Measurements from ENCODE around the gene AURKA. TPM values are rescaled to one million over a fixed set of nuclear protein-coding genes. Genes with fewer than 3 reads are reported as not detected.
"Not testable (repeated sequence)": the region's sequence is repeated elsewhere in the genome, so short reads cannot be mapped to it uniquely, and the experiment has no call there.

The AURKA gene
- total RNA-seq, 1 donor: 4.7 TPM

DNA sequence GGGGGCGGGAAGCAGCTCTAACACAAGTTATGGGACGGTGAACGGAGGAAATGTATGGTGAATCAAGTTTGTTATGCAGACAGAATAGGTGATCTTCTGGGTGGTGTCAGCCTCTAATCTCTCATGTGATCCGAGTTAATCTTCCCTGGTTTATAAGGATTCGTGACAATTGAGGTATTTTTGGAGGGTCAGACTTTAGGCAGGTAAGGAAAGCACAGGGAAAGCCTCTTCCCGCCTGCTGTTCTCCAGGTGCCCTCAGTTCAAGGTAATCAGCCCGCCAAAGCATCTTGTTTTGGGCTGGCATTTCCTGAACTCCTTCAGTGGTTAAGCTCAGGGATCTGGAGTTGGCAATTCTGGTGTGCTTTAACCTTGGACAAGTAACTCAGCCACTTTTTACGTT is 1.6 kb upstream of the AURKA start:
- Histone ChIP-seq H3K36me3 (ENCODE audit: insufficient read depth, low read length) (peaks cover 47% of the 10 kb centered on the region), H3K4me3 (ENCODE audit: insufficient read depth, low read length) (peak overlapping the region; percentile 95), H3K79me2 (ENCODE audit: insufficient read depth, low read length) (peaks cover 64% of the 10 kb centered on the region), H4K20me1 (ENCODE audit: insufficient read depth, low read length) (no peaks in the 10 kb centered on the region), H3K9me3 (ENCODE audit: low read depth, low read length) (no peaks in the 10 kb centered on the region), H3K27me3 (ENCODE audit: insufficient read depth, low read length) (no peaks in the 10 kb centered on the region), H3K27ac (ENCODE audit: low read depth, low read length) (peak overlapping the region; percentile 79), H3K4me1 (ENCODE audit: insufficient read depth, low read length) (peaks cover 18% of the 10 kb centered on the region), H2AFZ (ENCODE audit: low read length) (peak overlapping the region; percentile 89), H3K4me2 (ENCODE audit: insufficient read depth, low read length) (peak overlapping the region; percentile 91)
- TF ChIP-seq, protein P1, sequence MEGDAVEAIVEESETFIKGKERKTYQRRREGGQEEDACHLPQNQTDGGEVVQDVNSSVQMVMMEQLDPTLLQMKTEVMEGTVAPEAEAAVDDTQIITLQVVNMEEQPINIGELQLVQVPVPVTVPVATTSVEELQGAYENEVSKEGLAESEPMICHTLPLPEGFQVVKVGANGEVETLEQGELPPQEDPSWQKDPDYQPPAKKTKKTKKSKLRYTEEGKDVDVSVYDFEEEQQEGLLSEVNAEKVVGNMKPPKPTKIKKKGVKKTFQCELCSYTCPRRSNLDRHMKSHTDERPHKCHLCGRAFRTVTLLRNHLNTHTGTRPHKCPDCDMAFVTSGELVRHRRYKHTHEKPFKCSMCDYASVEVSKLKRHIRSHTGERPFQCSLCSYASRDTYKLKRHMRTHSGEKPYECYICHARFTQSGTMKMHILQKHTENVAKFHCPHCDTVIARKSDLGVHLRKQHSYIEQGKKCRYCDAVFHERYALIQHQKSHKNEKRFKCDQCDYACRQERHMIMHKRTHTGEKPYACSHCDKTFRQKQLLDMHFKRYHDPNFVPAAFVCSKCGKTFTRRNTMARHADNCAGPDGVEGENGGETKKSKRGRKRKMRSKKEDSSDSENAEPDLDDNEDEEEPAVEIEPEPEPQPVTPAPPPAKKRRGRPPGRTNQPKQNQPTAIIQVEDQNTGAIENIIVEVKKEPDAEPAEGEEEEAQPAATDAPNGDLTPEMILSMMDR (IDR thresholded peaks at IDR 0.05; ENCODE audit: extremely low read depth, low read depth, low read length): no peak
- no peak for DNase-seq (ENCODE audit: insufficient read length, low spot score, missing footprints)

DNA sequence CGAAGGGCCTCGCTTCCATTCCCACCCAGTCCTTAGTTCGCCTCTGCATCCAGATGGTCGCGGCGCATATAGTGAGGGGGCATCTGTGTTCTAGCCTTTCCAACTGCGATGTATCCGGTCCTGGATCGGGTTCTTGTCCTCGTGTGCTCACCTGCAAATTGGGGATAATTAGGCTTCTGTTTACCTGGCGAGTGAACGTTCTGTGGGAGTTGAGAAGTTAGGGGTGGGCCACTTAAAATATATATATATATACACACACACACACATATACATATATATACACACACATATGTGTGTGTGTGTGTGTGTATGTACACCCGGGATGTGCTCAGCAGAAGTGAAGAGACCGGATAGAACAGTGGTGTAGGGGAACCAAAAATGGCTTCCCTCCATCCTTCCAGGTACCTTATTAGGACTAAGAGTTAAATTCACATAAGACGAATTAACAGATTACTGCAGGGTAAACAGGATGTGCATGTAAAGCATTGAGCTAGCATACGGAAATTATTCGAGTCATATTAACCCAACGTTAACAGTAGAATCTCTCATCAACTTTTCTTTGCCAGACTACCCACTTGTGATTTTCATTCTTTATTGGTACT is 967 bp upstream of the AURKA start:
- H3K27ac ChIP-seq (ENCODE audit: low read depth, low read length): peak overlapping the region; percentile 79
- H4K20me1 ChIP-seq (ENCODE audit: insufficient read depth, low read length): no peaks in the 10 kb centered on the region
- peak overlapping the region; percentile 91 for H3K4me2 ChIP-seq (ENCODE audit: insufficient read depth, low read length)
- H3K79me2 ChIP-seq (ENCODE audit: insufficient read depth, low read length): peaks cover 70% of the 10 kb centered on the region
- H3K27me3 ChIP-seq (ENCODE audit: insufficient read depth, low read length): no peaks in the 10 kb centered on the region
- no peak for DNase-seq (ENCODE audit: insufficient read length, low spot score, missing footprints)
- peaks cover 44% of the 10 kb centered on the region for H3K36me3 ChIP-seq (ENCODE audit: insufficient read depth, low read length)
- H2AFZ ChIP-seq (ENCODE audit: low read length): peak overlapping the region; percentile 89
- peak overlapping the region; percentile 95 for H3K4me3 ChIP-seq (ENCODE audit: insufficient read depth, low read length)
- H3K4me1 ChIP-seq (ENCODE audit: insufficient read depth, low read length): peaks cover 18% of the 10 kb centered on the region
- TF ChIP-seq, protein P1 (IDR thresholded peaks at IDR 0.05; ENCODE audit: extremely low read depth, low read depth, low read length): no peak
- H3K9me3 ChIP-seq (ENCODE audit: low read depth, low read length): no peaks in the 10 kb centered on the region

DNA sequence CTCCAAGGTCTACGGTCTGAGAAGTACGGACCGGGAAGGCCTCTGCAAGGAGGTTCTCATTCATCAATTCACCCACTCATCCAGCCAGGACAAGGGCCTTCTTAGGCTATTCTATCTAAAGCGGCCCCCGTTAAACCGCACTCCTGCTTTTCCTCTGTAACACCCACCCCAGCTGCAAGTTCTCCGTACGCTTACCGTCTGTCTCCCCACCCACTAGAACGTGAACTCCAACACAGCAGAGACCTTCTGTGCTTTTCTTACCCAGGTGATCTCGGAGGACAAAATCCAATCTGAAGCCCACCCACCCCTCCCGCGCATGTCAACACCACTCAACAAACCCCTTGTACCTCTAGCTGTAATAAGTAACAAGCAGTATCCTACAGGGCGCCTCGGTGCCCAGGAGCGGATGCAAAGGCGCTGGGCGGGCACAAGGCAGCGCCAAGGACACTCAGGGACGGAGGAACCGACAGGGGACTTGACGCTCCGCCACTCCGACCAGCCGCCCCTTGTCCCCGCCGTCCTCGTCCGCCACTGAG is 351 bp downstream of the AURKA start:
- H3K4me2 ChIP-seq (ENCODE audit: insufficient read depth, low read length): peak overlapping the region; percentile 92
- H2AFZ ChIP-seq (ENCODE audit: low read length): peak overlapping the region; percentile 92
- TF ChIP-seq, protein P1 (IDR thresholded peaks at IDR 0.05; ENCODE audit: extremely low read depth, low read depth, low read length): no peak
- H3K27ac ChIP-seq (ENCODE audit: low read depth, low read length): peak overlapping the region; percentile 79
- H4K20me1 ChIP-seq (ENCODE audit: insufficient read depth, low read length): no peaks in the 10 kb centered on the region
- H3K36me3 ChIP-seq (ENCODE audit: insufficient read depth, low read length): peaks cover 36% of the 10 kb centered on the region
- no peaks in the 10 kb centered on the region for H3K9me3 ChIP-seq (ENCODE audit: low read depth, low read length)
- H3K79me2 ChIP-seq (ENCODE audit: insufficient read depth, low read length): peaks cover 77% of the 10 kb centered on the region
- peak; percentile 74 for DNase-seq (ENCODE audit: insufficient read length, low spot score, missing footprints)
- peak overlapping the region; percentile 95 for H3K4me3 ChIP-seq (ENCODE audit: insufficient read depth, low read length)
- peaks cover 18% of the 10 kb centered on the region for H3K4me1 ChIP-seq (ENCODE audit: insufficient read depth, low read length)
- no peaks in the 10 kb centered on the region for H3K27me3 ChIP-seq (ENCODE audit: insufficient read depth, low read length)

DNA sequence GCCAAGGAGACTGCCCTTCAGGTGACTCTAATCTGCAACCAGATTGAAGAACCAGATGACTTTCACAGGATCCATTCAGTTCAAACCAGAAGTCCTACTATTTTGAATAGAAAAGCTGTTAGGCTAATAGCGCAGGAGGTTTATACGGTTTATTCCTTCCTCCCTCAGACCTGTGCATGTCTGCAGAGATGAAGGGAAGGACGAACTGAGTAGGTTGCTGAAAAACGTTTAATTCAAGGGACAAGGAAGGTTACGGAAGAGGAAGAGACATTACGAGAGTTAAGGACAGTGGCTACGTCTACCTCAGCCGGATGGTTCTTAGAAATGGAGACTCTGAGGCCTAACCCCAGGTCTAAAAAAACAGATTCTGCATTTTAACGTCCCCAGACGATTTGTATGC is 978 bp downstream of the AURKA start:
- Histone ChIP-seq H4K20me1 (ENCODE audit: insufficient read depth, low read length) (no peaks in the 10 kb centered on the region), H3K4me1 (ENCODE audit: insufficient read depth, low read length) (peaks cover 18% of the 10 kb centered on the region), H3K9me3 (ENCODE audit: low read depth, low read length) (no peaks in the 10 kb centered on the region), H3K36me3 (ENCODE audit: insufficient read depth, low read length) (peaks cover 34% of the 10 kb centered on the region), H3K79me2 (ENCODE audit: insufficient read depth, low read length) (peaks cover 83% of the 10 kb centered on the region), H3K4me3 (ENCODE audit: insufficient read depth, low read length) (peak overlapping the region; percentile 95), H3K27ac (ENCODE audit: low read depth, low read length) (peak overlapping the region; percentile 79), H3K4me2 (ENCODE audit: insufficient read depth, low read length) (peak overlapping the region; percentile 92), H3K27me3 (ENCODE audit: insufficient read depth, low read length) (no peaks in the 10 kb centered on the region), H2AFZ (ENCODE audit: low read length) (peak overlapping the region; percentile 92)
- no peak for DNase-seq (ENCODE audit: insufficient read length, low spot score, missing footprints)
- TF ChIP-seq, protein P1 (IDR thresholded peaks at IDR 0.05; ENCODE audit: extremely low read depth, low read depth, low read length): no peak

DNA sequence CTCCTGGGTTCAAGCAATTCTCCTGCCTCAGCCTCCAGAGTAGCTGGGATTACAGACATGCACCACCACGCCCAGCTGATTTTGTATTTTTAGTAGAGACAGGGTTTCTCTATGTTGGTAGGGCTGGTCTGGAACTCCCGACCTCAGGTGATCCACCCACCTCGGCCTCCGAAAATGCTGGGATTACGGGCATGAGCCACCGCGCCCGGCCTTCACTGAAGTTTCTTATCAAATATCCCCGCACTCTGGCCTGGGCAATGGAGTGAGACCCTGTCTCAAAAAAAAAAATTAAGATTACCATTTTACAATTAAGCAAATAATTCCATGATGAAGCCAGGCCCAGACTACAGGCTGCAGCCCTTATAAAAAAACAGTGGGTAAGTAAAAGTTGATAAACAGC is 1.6 kb downstream of the AURKA start:
- peaks cover 32% of the 10 kb centered on the region for H3K36me3 ChIP-seq (ENCODE audit: insufficient read depth, low read length)
- H3K9me3 ChIP-seq (ENCODE audit: low read depth, low read length); H4K20me1 ChIP-seq (ENCODE audit: insufficient read depth, low read length); DNase-seq (ENCODE audit: insufficient read length, low spot score, missing footprints); H3K27me3 ChIP-seq (ENCODE audit: insufficient read depth, low read length); H2AFZ ChIP-seq (ENCODE audit: low read length): not testable (repeated sequence)
- peak overlapping the region; percentile 79 for H3K27ac ChIP-seq (ENCODE audit: low read depth, low read length)
- peak overlapping the region; percentile 92 for H3K4me2 ChIP-seq (ENCODE audit: insufficient read depth, low read length)
- peaks cover 18% of the 10 kb centered on the region for H3K4me1 ChIP-seq (ENCODE audit: insufficient read depth, low read length)
- H3K4me3 ChIP-seq (ENCODE audit: insufficient read depth, low read length): peak overlapping the region; percentile 95
- peaks cover 84% of the 10 kb centered on the region for H3K79me2 ChIP-seq (ENCODE audit: insufficient read depth, low read length)

Measured in osteoblast (primary cell).